AG04450 (cell line): Measurements from ENCODE around the gene UMODL1. TPM values are rescaled to one million over a fixed set of nuclear protein-coding genes. Genes with fewer than 3 reads are reported as not detected.
A peak's percentile ranks its signal among the peaks of the same experiment; 100 is the strongest.

ENCODE experiments used
- CTCF ChIA-PET: fragments of 300-600, 350-600 bp; formaldehyde crosslinking; extraction: SDS; loops from one replicate; lab custom pipeline; 2022; ENCODE audit warnings: antibody characterized with exemption, inconsistent platforms; lab: Charles Lee
- POLR2A ChIA-PET: fragments of 350-600 bp; formaldehyde crosslinking; extraction: SDS; loops from one replicate; lab custom pipeline; 2021; ENCODE audit warnings: antibody characterized with exemption, inconsistent platforms; lab: Yijun Ruan, JAX
- DNase-seq: peaks from one replicate; pipeline ENCODE4 v3.0.0-alpha.2; 2011; ENCODE audit warnings: low read depth, low spot score
- H3K27ac ChIP-seq: one replicate; pipeline ENCODE4 v1.5.1; 2012; ENCODE audit warnings: low read depth, low read length, control low read depth
- H3K27me3 ChIP-seq: one replicate; pipeline ENCODE4 v1.6.0; 2012; ENCODE audit warnings: low read length; ENCODE audit not compliant: control insufficient read depth, insufficient read depth
- H3K4me3 ChIP-seq: 2 replicates; pipeline ENCODE4 v1.5.1; 2011; ENCODE audit warnings: mild to moderate bottlenecking, low read depth, low read length, control low read depth
- H3K9me3 ChIP-seq: 2 replicates; pipeline ENCODE4 v1.5.1; 2012; ENCODE audit warnings: low read length; ENCODE audit not compliant: control insufficient read depth, insufficient read depth
- CTCF ChIP-seq: IDR thresholded peaks from 2 replicates; pipeline ENCODE4 v1.5.1; 2011; ENCODE audit warnings: low read depth, low read length, control low read depth, inconsistent platforms
- polyA plus RNA-seq: library from polyadenylated mRNA; depleted of rRNA; stranded (reverse); fragments of >200 nt; gene quantifications from 2 replicates; pipeline ENCODE4 v1.2.3, GENCODE V29; 2011

The UMODL1 gene
- polyA plus RNA-seq, 1 experiment: 0.09 TPM

GRCh38 chr21:42051788-42052187 is 19.3 kb upstream of the UMODL1 start:
- ChIA-PET CTCF (no interaction called here), POLR2A (no interaction called here)
- H3K9me3 ChIP-seq: peaks cover 2% of the 10 kb centered on the region; the same call in 1 of the 2 replicates
- H3K27ac ChIP-seq: no peak overlapping the region
- DNase-seq: no peak
- H3K27me3 ChIP-seq: peaks cover 6% of the 10 kb centered on the region
- no peak for TF ChIP-seq CTCF
- no peak overlapping the region for H3K4me3 ChIP-seq

- H3K27me3 ChIP-seq: peaks cover 11% of the 10 kb centered on the region
- CTCF ChIA-PET: no interaction called here
- no peak overlapping the region for H3K4me3 ChIP-seq
- DNase-seq: no peak
- POLR2A ChIA-PET: no interaction called here
- H3K9me3 ChIP-seq: peaks cover 2% of the 10 kb centered on the region
- no peak for TF ChIP-seq CTCF
- H3K27ac ChIP-seq: no peak overlapping the region
Measured at GRCh38 chr21:42055425-42055824, 15.7 kb upstream of the UMODL1 start.

- no peak for TF ChIP-seq CTCF
- POLR2A ChIA-PET: interaction anchor here (0.9 kb wide), 1 partner anchor 8 kb away, joined by 4 read pairs; no protein-coding TSS in a partner anchor
- no peak for DNase-seq
- H3K4me3 ChIP-seq: no peak overlapping the region; the same call in none of the 2 replicates
- H3K27ac ChIP-seq: peak overlapping the region; percentile 90
- CTCF ChIA-PET: no interaction called here
- peaks cover 2% of the 10 kb centered on the region for H3K9me3 ChIP-seq
- peaks cover 12% of the 10 kb centered on the region for H3K27me3 ChIP-seq
Measured at GRCh38 chr21:42056468-42056867, 14.6 kb upstream of the UMODL1 start.

GRCh38 chr21:42056996-42057689 is 14.0 kb upstream of the UMODL1 start:
- POLR2A ChIA-PET: interaction anchor here (0.9 kb wide), 1 partner anchor 9 kb away, joined by 4 read pairs; no protein-coding TSS in a partner anchor
- Histone ChIP-seq H3K4me3 (peak overlapping the region; percentile 27), H3K27me3 (peaks cover 14% of the 10 kb centered on the region), H3K9me3 (peaks cover 2% of the 10 kb centered on the region), H3K27ac (peak overlapping the region; percentile 93)
- DNase-seq: peak; percentile 84
- CTCF ChIA-PET: no interaction called here
- no peak for TF ChIP-seq CTCF

- no peak for TF ChIP-seq CTCF
- Histone ChIP-seq H3K4me3 (no peak overlapping the region), H3K9me3 (peaks cover 2% of the 10 kb centered on the region), H3K27me3 (peaks cover 19% of the 10 kb centered on the region), H3K27ac (peak overlapping the region; percentile 93)
- CTCF ChIA-PET: no interaction called here
- no peak for DNase-seq
- POLR2A ChIA-PET: interaction anchor here (0.6 kb wide), 1 partner anchor 28 kb away, joined by 3 read pairs; no protein-coding TSS in a partner anchor
Measured at GRCh38 chr21:42057851-42058437, 13.2 kb upstream of the UMODL1 start.
